Vagina (tissue), 2 donors: ENCODE measurements around the gene TGFB2. TPM values are rescaled to one million over a fixed set of nuclear protein-coding genes. Genes with fewer than 3 reads are reported as not detected.

Experiments
- DNase-seq, 2 donors: peaks; one replicate each; pipeline ENCODE4 v3.0.0-alpha.2; 2017; ENCODE audit errors: extremely low spot score in 2 of 2
- H3K27ac ChIP-seq: fragments of 200-600 bp; sonication (generic); one replicate; pipeline ENCODE4 v1.5.1; 2019
- H3K27me3 ChIP-seq: fragments of 200-600 bp; sonication (generic); one replicate; pipeline ENCODE4 v1.5.1; 2019
- H3K36me3 ChIP-seq, 2 donors: fragments of 200-600 bp; sonication (generic); one replicate each; pipeline ENCODE4 v1.5.1; 2017 to 2019
- H3K4me1 ChIP-seq: fragments of 200-600 bp; sonication (generic); one replicate; pipeline ENCODE4 v1.5.1; 2019
- H3K4me3 ChIP-seq, 2 donors: fragments of 200-600 bp; sonication (generic); 1 replicate in 1 of 2; 2 replicates in 1 of 2; pipeline ENCODE4 v1.5.1; 2016 to 2019
- H3K9me3 ChIP-seq: fragments of 200-600 bp; sonication (generic); one replicate; pipeline ENCODE4 v1.5.1; 2019
- POLR2A ChIP-seq, 2 donors: fragments of 450-650 bp; IDR thresholded peaks; one replicate each; pipeline ENCODE4 v1.6.1; 2017; ENCODE audit warnings: antibody characterized with exemption in 2 of 2, mild to moderate bottlenecking in 2 of 2, moderate library complexity in 2 of 2
- POLR2AphosphoS5 ChIP-seq, 2 donors: sonication (generic); formaldehyde crosslinking; IDR thresholded peaks; one replicate each; pipeline ENCODE4 v1.9.0; 2017; ENCODE audit warnings: antibody characterized with exemption in 2 of 2, mild to moderate bottlenecking in 2 of 2, low read depth in 1 of 2; ENCODE audit not compliant: insufficient read depth in 1 of 2
- intact Hi-C: fragments of 100-400 bp; cut with DNase I; formaldehyde crosslinking; loops from one replicate; pipeline ENCODE4 v1.15.1; 2023
- total RNA-seq: library from RNA; depleted of rRNA; stranded (reverse); fragments of >200 nt; gene quantifications from one replicate; pipeline ENCODE4 v1.2.3, GENCODE V29; 2016
- TF ChIP-seq, protein P1 (sequence below), 3 experiments: fragments of 450-650 bp in 2 of 3; fragments of 200-600 bp in 1 of 3; sonication (generic) in 1 of 3; IDR thresholded peaks; one replicate each; pipeline ENCODE4 v1.5.1; 2017 to 2019; ENCODE audit warnings: antibody characterized with exemption in 3 of 3, mild to moderate bottlenecking in 2 of 3, moderate library complexity in 2 of 3

Gene TGFB2
- total RNA-seq: 16.9 TPM

DNA sequence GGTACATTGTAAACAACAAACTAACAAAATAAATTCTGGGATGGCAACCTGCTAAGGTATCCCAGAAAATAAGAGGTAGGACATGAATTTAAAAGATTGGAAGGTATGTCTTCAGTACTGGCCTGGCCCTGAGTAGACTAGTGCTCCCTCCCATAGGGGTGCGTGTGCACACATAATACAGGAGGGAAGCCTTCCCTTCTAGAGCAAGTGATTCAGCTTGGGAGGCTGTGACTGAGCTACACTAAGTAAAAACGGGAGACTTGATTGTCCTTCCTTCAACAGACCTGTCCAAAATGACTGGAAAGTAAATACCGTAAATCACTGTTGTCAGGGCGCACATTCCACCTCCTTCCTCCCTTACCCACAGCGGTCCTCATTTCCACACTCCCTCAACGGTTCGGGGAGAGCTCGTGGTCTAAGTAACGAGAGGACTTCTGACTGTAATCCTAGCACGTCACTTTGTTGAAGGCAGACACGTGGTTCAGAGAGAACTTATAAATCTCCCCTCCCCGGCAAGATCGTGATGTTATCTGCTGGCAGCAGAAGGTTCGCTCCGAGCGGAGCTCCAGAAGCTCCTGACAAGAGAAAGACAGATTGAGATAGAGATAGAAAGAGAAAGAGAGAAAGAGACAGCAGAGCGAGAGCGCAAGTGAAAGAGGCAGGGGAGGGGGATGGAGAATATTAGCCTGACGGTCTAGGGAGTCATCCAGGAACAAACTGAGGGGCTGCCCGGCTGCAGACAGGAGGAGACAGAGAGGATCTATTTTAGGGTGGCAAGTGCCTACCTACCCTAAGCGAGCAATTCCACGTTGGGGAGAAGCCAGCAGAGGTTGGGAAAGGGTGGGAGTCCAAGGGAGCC is at the start of gene TGFB2:
Gene TGFB2, plus strand, starts transcription at position 523 of the 859 bp plus-strand sequence. CDS start 1,366 bp downstream, outside the sequence.
- Histone ChIP-seq H3K9me3 (no peaks in the 10 kb centered on the region), H3K27ac (peak within 1 kb of the TSS; percentile 86), H3K4me3 (peak within 1 kb of the TSS; percentile 68 to 76), H3K27me3 (no peaks in the 10 kb centered on the region), H3K36me3 (no peaks in the 10 kb centered on the region), H3K4me1 (peaks cover 8% of the 10 kb centered on the region)
- no peak for DNase-seq
- peak in 1 of 2 donors; percentile 81 for TF ChIP-seq POLR2A (IDR thresholded peaks at IDR 0.05)
- TF ChIP-seq POLR2AphosphoS5 (IDR thresholded peaks at IDR 0.05; ENCODE audit: insufficient read depth in 1 of 2, low read depth in 1 of 2): peak in 1 of 2 donors; percentile 71
- TF ChIP-seq, protein P1, sequence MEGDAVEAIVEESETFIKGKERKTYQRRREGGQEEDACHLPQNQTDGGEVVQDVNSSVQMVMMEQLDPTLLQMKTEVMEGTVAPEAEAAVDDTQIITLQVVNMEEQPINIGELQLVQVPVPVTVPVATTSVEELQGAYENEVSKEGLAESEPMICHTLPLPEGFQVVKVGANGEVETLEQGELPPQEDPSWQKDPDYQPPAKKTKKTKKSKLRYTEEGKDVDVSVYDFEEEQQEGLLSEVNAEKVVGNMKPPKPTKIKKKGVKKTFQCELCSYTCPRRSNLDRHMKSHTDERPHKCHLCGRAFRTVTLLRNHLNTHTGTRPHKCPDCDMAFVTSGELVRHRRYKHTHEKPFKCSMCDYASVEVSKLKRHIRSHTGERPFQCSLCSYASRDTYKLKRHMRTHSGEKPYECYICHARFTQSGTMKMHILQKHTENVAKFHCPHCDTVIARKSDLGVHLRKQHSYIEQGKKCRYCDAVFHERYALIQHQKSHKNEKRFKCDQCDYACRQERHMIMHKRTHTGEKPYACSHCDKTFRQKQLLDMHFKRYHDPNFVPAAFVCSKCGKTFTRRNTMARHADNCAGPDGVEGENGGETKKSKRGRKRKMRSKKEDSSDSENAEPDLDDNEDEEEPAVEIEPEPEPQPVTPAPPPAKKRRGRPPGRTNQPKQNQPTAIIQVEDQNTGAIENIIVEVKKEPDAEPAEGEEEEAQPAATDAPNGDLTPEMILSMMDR (IDR thresholded peaks at IDR 0.05): no peak
- intact Hi-C loops: loop anchor here (10.0 kb wide), 1 partner anchor 320 kb away; no protein-coding TSS in a partner anchor

DNA sequence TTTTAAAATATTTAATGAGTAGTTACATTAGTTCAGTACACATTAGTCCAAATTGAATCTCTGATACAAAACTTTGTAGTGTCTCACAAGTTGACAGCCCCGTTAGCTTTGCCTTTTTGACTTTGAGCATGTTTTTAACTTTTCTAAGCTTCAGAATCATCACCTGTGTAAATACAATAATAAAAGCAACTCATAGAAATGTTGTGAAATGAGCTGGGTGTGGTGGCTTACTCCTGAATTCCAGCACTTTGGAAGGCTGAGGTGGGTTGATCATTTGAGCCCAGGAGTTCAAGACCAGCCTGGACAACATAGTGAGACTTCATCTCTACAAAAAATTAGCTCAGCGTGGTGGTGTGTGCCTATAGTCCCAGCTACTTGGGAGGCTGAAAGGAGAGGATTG is 49.0 kb upstream of the TGFB2 start:
- Histone ChIP-seq H3K36me3 (no peaks in the 10 kb centered on the region), H3K27me3 (no peaks in the 10 kb centered on the region), H3K27ac (no peak overlapping the region), H3K4me1 (no peaks in the 10 kb centered on the region), H3K4me3 (no peak overlapping the region), H3K9me3 (no peaks in the 10 kb centered on the region)
- intact Hi-C loops: no loop called here
- TF ChIP-seq POLR2AphosphoS5 (IDR thresholded peaks at IDR 0.05; ENCODE audit: insufficient read depth in 1 of 2, low read depth in 1 of 2) (no peak), POLR2A (IDR thresholded peaks at IDR 0.05) (no peak)
- TF ChIP-seq, protein P1 (IDR thresholded peaks at IDR 0.05): no peak
- no peak for DNase-seq

DNA sequence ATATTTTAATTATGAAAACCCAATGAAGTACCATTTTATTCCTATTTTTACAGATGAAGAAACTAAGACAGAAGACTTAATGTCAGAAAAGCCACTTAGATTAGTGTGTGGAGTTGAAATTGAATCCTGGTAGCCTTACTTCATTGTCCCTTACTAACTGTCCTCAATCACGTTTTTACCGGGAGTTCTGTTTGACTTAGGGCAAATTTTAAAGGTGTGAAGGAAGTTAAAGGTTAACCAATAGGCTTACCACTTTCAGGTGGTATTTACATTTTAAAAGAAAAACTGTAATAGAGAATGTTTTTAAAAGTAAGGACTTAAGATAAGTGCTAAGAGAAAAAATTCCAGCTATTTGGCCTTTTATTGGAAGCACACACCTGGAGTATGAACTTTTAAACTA is 47.7 kb upstream of the TGFB2 start:
- intact Hi-C loops: no loop called here
- H3K4me1 ChIP-seq: peaks cover 6% of the 10 kb centered on the region
- TF ChIP-seq POLR2AphosphoS5 (IDR thresholded peaks at IDR 0.05; ENCODE audit: insufficient read depth in 1 of 2, low read depth in 1 of 2): no peak
- H3K27me3 ChIP-seq: no peaks in the 10 kb centered on the region
- DNase-seq: no peak
- H3K27ac ChIP-seq: no peak overlapping the region
- H3K36me3 ChIP-seq: no peaks in the 10 kb centered on the region
- no peak overlapping the region for H3K4me3 ChIP-seq
- H3K9me3 ChIP-seq: no peaks in the 10 kb centered on the region

DNA sequence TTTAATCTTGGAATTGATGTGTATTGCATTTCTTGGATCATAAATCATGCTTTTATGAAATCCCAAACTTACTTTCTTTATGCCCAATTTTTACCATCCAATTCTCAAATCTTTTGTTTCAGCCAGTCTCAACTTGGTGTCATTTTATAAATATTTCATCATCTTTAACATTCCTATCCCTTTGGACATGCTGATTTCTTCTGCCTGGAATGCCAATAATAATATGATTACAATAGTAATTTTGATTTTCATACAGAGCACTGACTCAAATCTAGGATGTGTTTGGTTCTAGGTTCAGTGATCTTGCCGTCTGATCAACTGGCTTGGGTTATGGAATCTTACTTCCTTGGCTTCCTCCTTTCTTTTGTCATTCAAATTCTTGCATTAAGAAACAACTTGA is 47.3 kb upstream of the TGFB2 start:
- no peaks in the 10 kb centered on the region for H3K27me3 ChIP-seq
- no peaks in the 10 kb centered on the region for H3K9me3 ChIP-seq
- H3K27ac ChIP-seq: no peak overlapping the region
- no peak overlapping the region for H3K4me3 ChIP-seq
- no peaks in the 10 kb centered on the region for H3K36me3 ChIP-seq
- H3K4me1 ChIP-seq: peaks cover 6% of the 10 kb centered on the region
- TF ChIP-seq, protein P1 (IDR thresholded peaks at IDR 0.05): no peak
- TF ChIP-seq POLR2A (IDR thresholded peaks at IDR 0.05) (no peak), POLR2AphosphoS5 (IDR thresholded peaks at IDR 0.05; ENCODE audit: insufficient read depth in 1 of 2, low read depth in 1 of 2) (no peak)
- intact Hi-C loops: no loop called here
- DNase-seq: no peak

DNA sequence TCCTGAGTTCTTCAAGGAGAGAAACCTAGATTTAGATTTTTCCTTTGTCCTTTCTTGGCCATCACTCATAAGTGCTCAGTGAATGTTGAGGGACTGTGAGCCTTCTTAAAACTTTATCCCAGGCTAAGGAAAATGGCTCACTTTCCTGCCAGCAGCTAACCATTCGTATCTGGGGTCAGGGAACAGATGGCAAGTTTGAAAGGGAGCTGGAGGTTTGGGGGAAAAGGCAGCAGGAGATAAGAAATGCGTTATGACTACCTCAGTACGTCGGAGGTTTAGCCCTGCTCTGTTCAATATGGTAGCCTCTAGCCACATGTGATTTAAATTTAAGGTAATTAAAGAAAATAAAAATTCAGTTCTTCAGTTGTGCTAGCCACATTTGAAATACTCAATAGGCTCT is 46.7 kb upstream of the TGFB2 start:
- peaks cover 6% of the 10 kb centered on the region for H3K4me1 ChIP-seq
- no peak overlapping the region for H3K4me3 ChIP-seq
- intact Hi-C loops: no loop called here
- no peaks in the 10 kb centered on the region for H3K9me3 ChIP-seq
- TF ChIP-seq, protein P1 (IDR thresholded peaks at IDR 0.05): no peak
- TF ChIP-seq POLR2A (IDR thresholded peaks at IDR 0.05): no peak
- no peak for TF ChIP-seq POLR2AphosphoS5 (IDR thresholded peaks at IDR 0.05; ENCODE audit: insufficient read depth in 1 of 2, low read depth in 1 of 2)
- H3K27ac ChIP-seq: no peak overlapping the region
- no peaks in the 10 kb centered on the region for H3K27me3 ChIP-seq
- no peak for DNase-seq
- H3K36me3 ChIP-seq: no peaks in the 10 kb centered on the region
